GM21447 (cell line): ENCODE data around the gene PXN.

ENCODE experiments used
- ATAC-seq: cut with Tn5 transposase; IDR thresholded peaks from one replicate; pipeline ENCODE4 v1.9.1; 2021; ENCODE audit not compliant: unreplicated experiment

The PXN gene

GRCh38 chr12:120265473-120266179, at the start of gene PXN:
PXN (minus strand) TSS chr12:120265730; CDS start chr12:120265629, 101 bp downstream.
- no peak for ATAC-seq

GRCh38 chr12:120314220-120314619, 48.7 kb upstream of the PXN start:
- no peak for ATAC-seq

GRCh38 chr12:120301962-120302815, 36.7 kb upstream of the PXN start, which contains the start of gene SIRT4:
SIRT4 (plus strand) TSS chr12:120302321; CDS start chr12:120303562, 1,241 bp downstream.
- ATAC-seq: peak; percentile 97

- peak; percentile 49 for ATAC-seq
Measured at GRCh38 chr12:120292661-120293531, 27.4 kb upstream of the PXN start, which contains the start of gene RNU4-1. RNU4-1 (minus strand) TSS chr12:120293237.

- peak; percentile 3 for ATAC-seq
Measured at GRCh38 chr12:120292411-120292660, 26.8 kb upstream of the PXN start.

- no peak for ATAC-seq
Measured at GRCh38 chr12:120290609-120291305, 25.2 kb upstream of the PXN start.

GRCh38 chr12:120287491-120287890, 22.0 kb upstream of the PXN start:
- no peak for ATAC-seq

- ATAC-seq: no peak
Measured at GRCh38 chr12:120286768-120287490, 21.4 kb upstream of the PXN start.

- no peak for ATAC-seq
Measured at GRCh38 chr12:120284381-120284780, 18.9 kb upstream of the PXN start.

GRCh38 chr12:120283318-120283717, 17.8 kb upstream of the PXN start:
- no peak for ATAC-seq

- no peak for ATAC-seq
Measured at GRCh38 chr12:120278137-120279069, 12.9 kb upstream of the PXN start.

- ATAC-seq: no peak
Measured at GRCh38 chr12:120276734-120277133, 11.2 kb upstream of the PXN start.

GRCh38 chr12:120267736-120268135, 2.2 kb upstream of the PXN start:
- no peak for ATAC-seq

GRCh38 chr12:120266180-120266870, 795 bp upstream of the PXN start:
- no peak for ATAC-seq

- ATAC-seq: no peak
Measured at GRCh38 chr12:120264904-120265472, 542 bp downstream of the PXN start.

GRCh38 chr12:120264086-120264903, 1.2 kb downstream of the PXN start:
- ATAC-seq: no peak

GRCh38 chr12:120263748-120264085, 1.8 kb downstream of the PXN start:
- no peak for ATAC-seq
